ENCODE results near the gene ELL2.

ELL2 gene

GRCh38 chr5:95935553-95936100 is 26.0 kb downstream of the ELL2 start:
- Histone ChIP-seq H2BK15ac (ENCODE audit: low read length) (no peak overlapping the region), H3K27me3 (ENCODE audit: control insufficient read depth in 3 of 3, insufficient read depth in 3 of 3, low read depth in 1 of 3, low read length in 3 of 3) (no peaks in the 10 kb centered on the region), H3K4me3 (ENCODE audit: low read length in 2 of 2) (no peak overlapping the region), H2AK5ac (ENCODE audit: low read depth, low read length) (no peak overlapping the region), H3K36me3 (replicated peaks in 1 of 2; ENCODE audit: control insufficient read depth in 2 of 2, insufficient read depth in 2 of 2, low read length in 2 of 2) (no peaks in the 10 kb centered on the region), H2AFZ (ENCODE audit: low read length) (no peak overlapping the region), H4K91ac (ENCODE audit: low read depth, low read length, poor library complexity) (no peak overlapping the region), H3K27ac (replicated peaks; ENCODE audit: low read length) (no peak overlapping the region), H3K9me3 (replicated peaks in 1 of 2; ENCODE audit: control insufficient read depth in 2 of 2, insufficient read depth in 1 of 2, low read depth in 1 of 2, low read length in 2 of 2) (no peaks in the 10 kb centered on the region), H3K79me1 (ENCODE audit: low read depth, low read length) (no peaks in the 10 kb centered on the region), H3K23ac (ENCODE audit: low read depth, low read length, poor library complexity) (no peak overlapping the region), H3K9ac (ENCODE audit: low read depth, low read length, poor library complexity) (no peak overlapping the region), H3K4me1 (ENCODE audit: control insufficient read depth in 2 of 2, insufficient read depth in 1 of 2, low read depth in 1 of 2, low read length in 2 of 2) (peaks cover 0 to 3% of the 10 kb centered on the region in 2 donors), H2BK120ac (ENCODE audit: low read depth, low read length) (no peak overlapping the region), H2BK12ac (ENCODE audit: low read length) (no peak overlapping the region), H3K4ac (ENCODE audit: low read length) (no peak overlapping the region), H3K14ac (ENCODE audit: low read length) (no peak overlapping the region), H4K8ac (ENCODE audit: low read depth, low read length) (no peak overlapping the region), H3K4me2 (ENCODE audit: insufficient read depth, low read length, poor library complexity, severe bottlenecking) (no peak overlapping the region), H3K18ac (ENCODE audit: low read length) (no peak overlapping the region), H2BK5ac (ENCODE audit: low read length) (no peak overlapping the region)
- no CpG with 5 or more reads among the region's 2 CpGs for WGBS, 2 donors (ENCODE audit: extremely low coverage in 2 of 2, insufficient read length in 2 of 2, insufficient replicate concordance in 1 of 2)
- DNase-seq (ENCODE audit: low spot score): no peak

GRCh38 chr5:95934207-95934804 is 27.3 kb downstream of the ELL2 start:
- no peak overlapping the region for H3K4me2 ChIP-seq (ENCODE audit: insufficient read depth, low read length, poor library complexity, severe bottlenecking)
- no peak overlapping the region for H3K4me3 ChIP-seq (ENCODE audit: low read length in 2 of 2)
- no peaks in the 10 kb centered on the region for H3K79me1 ChIP-seq (ENCODE audit: low read depth, low read length)
- H3K18ac ChIP-seq (ENCODE audit: low read length): no peak overlapping the region
- no peak overlapping the region for H3K9ac ChIP-seq (ENCODE audit: low read depth, low read length, poor library complexity)
- no peak for DNase-seq (ENCODE audit: low spot score)
- H3K23ac ChIP-seq (ENCODE audit: low read depth, low read length, poor library complexity): no peak overlapping the region
- H3K14ac ChIP-seq (ENCODE audit: low read length): no peak overlapping the region
- no peak overlapping the region for H2AK5ac ChIP-seq (ENCODE audit: low read depth, low read length)
- H3K4me1 ChIP-seq (ENCODE audit: control insufficient read depth in 2 of 2, insufficient read depth in 1 of 2, low read depth in 1 of 2, low read length in 2 of 2): peaks cover 0 to 3% of the 10 kb centered on the region in 2 donors
- H2AFZ ChIP-seq (ENCODE audit: low read length): no peak overlapping the region
- no peak overlapping the region for H2BK12ac ChIP-seq (ENCODE audit: low read length)
- no peak overlapping the region for H4K8ac ChIP-seq (ENCODE audit: low read depth, low read length)
- no peaks in the 10 kb centered on the region for H3K36me3 ChIP-seq (replicated peaks in 1 of 2; ENCODE audit: control insufficient read depth in 2 of 2, insufficient read depth in 2 of 2, low read length in 2 of 2)
- no peak overlapping the region for H2BK120ac ChIP-seq (ENCODE audit: low read depth, low read length)
- H3K4ac ChIP-seq (ENCODE audit: low read length): no peak overlapping the region
- H3K9me3 ChIP-seq (replicated peaks in 1 of 2; ENCODE audit: control insufficient read depth in 2 of 2, insufficient read depth in 1 of 2, low read depth in 1 of 2, low read length in 2 of 2): no peaks in the 10 kb centered on the region
- no peak overlapping the region for H2BK15ac ChIP-seq (ENCODE audit: low read length)
- peak overlapping the region; percentile 5 for H3K27ac ChIP-seq (replicated peaks; ENCODE audit: low read length)
- H3K27me3 ChIP-seq (ENCODE audit: control insufficient read depth in 3 of 3, insufficient read depth in 3 of 3, low read depth in 1 of 3, low read length in 3 of 3): no peaks in the 10 kb centered on the region
- H4K91ac ChIP-seq (ENCODE audit: low read depth, low read length, poor library complexity): no peak overlapping the region
- no peak overlapping the region for H2BK5ac ChIP-seq (ENCODE audit: low read length)

GRCh38 chr5:95932941-95933340 is 28.7 kb downstream of the ELL2 start:
- no peaks in the 10 kb centered on the region for H3K9me3 ChIP-seq (replicated peaks in 1 of 2; ENCODE audit: control insufficient read depth in 2 of 2, insufficient read depth in 1 of 2, low read depth in 1 of 2, low read length in 2 of 2)
- H3K4me3 ChIP-seq (ENCODE audit: low read length in 2 of 2): no peak overlapping the region
- H2AFZ ChIP-seq (ENCODE audit: low read length): no peak overlapping the region
- no peak overlapping the region for H3K23ac ChIP-seq (ENCODE audit: low read depth, low read length, poor library complexity)
- H3K27ac ChIP-seq (replicated peaks; ENCODE audit: low read length): no peak overlapping the region
- no peak overlapping the region for H2BK12ac ChIP-seq (ENCODE audit: low read length)
- H2BK15ac ChIP-seq (ENCODE audit: low read length): no peak overlapping the region
- H3K27me3 ChIP-seq (ENCODE audit: control insufficient read depth in 3 of 3, insufficient read depth in 3 of 3, low read depth in 1 of 3, low read length in 3 of 3): no peaks in the 10 kb centered on the region
- no peak overlapping the region for H2BK5ac ChIP-seq (ENCODE audit: low read length)
- DNase-seq (ENCODE audit: low spot score): no peak
- no peak overlapping the region for H3K4ac ChIP-seq (ENCODE audit: low read length)
- no peak overlapping the region for H3K4me2 ChIP-seq (ENCODE audit: insufficient read depth, low read length, poor library complexity, severe bottlenecking)
- H2BK120ac ChIP-seq (ENCODE audit: low read depth, low read length): no peak overlapping the region
- no peaks in the 10 kb centered on the region for H3K36me3 ChIP-seq (replicated peaks in 1 of 2; ENCODE audit: control insufficient read depth in 2 of 2, insufficient read depth in 2 of 2, low read length in 2 of 2)
- peaks cover 0 to 3% of the 10 kb centered on the region in 2 donors for H3K4me1 ChIP-seq (ENCODE audit: control insufficient read depth in 2 of 2, insufficient read depth in 1 of 2, low read depth in 1 of 2, low read length in 2 of 2)
- no peaks in the 10 kb centered on the region for H3K79me1 ChIP-seq (ENCODE audit: low read depth, low read length)
- H4K8ac ChIP-seq (ENCODE audit: low read depth, low read length): no peak overlapping the region
- no CpG with 5 or more reads among the region's 4 CpGs for WGBS, 2 donors (ENCODE audit: extremely low coverage in 2 of 2, insufficient read length in 2 of 2, insufficient replicate concordance in 1 of 2)
- no peak overlapping the region for H3K9ac ChIP-seq (ENCODE audit: low read depth, low read length, poor library complexity)
- no peak overlapping the region for H3K14ac ChIP-seq (ENCODE audit: low read length)
- H4K91ac ChIP-seq (ENCODE audit: low read depth, low read length, poor library complexity): no peak overlapping the region
- no peak overlapping the region for H3K18ac ChIP-seq (ENCODE audit: low read length)
- no peak overlapping the region for H2AK5ac ChIP-seq (ENCODE audit: low read depth, low read length)

- H3K4me1 ChIP-seq (ENCODE audit: control insufficient read depth in 2 of 2, insufficient read depth in 1 of 2, low read depth in 1 of 2, low read length in 2 of 2): peaks cover 0 to 3% of the 10 kb centered on the region in 2 donors
- H2BK5ac ChIP-seq (ENCODE audit: low read length): no peak overlapping the region
- DNase-seq (ENCODE audit: low spot score): no peak
- no peak overlapping the region for H2AK5ac ChIP-seq (ENCODE audit: low read depth, low read length)
- H2BK120ac ChIP-seq (ENCODE audit: low read depth, low read length): no peak overlapping the region
- no peak overlapping the region for H3K9ac ChIP-seq (ENCODE audit: low read depth, low read length, poor library complexity)
- H2BK12ac ChIP-seq (ENCODE audit: low read length): no peak overlapping the region
- no peak overlapping the region for H3K4me2 ChIP-seq (ENCODE audit: insufficient read depth, low read length, poor library complexity, severe bottlenecking)
- H3K14ac ChIP-seq (ENCODE audit: low read length): no peak overlapping the region
- H3K4ac ChIP-seq (ENCODE audit: low read length): no peak overlapping the region
- WGBS, 2 donors (ENCODE audit: extremely low coverage in 2 of 2, insufficient read length in 2 of 2, insufficient replicate concordance in 1 of 2): no CpG with 5 or more reads among the region's 3 CpGs
- no peak overlapping the region for H3K4me3 ChIP-seq (ENCODE audit: low read length in 2 of 2)
- H3K18ac ChIP-seq (ENCODE audit: low read length): no peak overlapping the region
- no peak overlapping the region for H3K27ac ChIP-seq (replicated peaks; ENCODE audit: low read length)
- H3K23ac ChIP-seq (ENCODE audit: low read depth, low read length, poor library complexity): no peak overlapping the region
- H3K9me3 ChIP-seq (replicated peaks in 1 of 2; ENCODE audit: control insufficient read depth in 2 of 2, insufficient read depth in 1 of 2, low read depth in 1 of 2, low read length in 2 of 2): no peaks in the 10 kb centered on the region
- no peak overlapping the region for H2BK15ac ChIP-seq (ENCODE audit: low read length)
- no peak overlapping the region for H4K8ac ChIP-seq (ENCODE audit: low read depth, low read length)
- no peaks in the 10 kb centered on the region for H3K27me3 ChIP-seq (ENCODE audit: control insufficient read depth in 3 of 3, insufficient read depth in 3 of 3, low read depth in 1 of 3, low read length in 3 of 3)
- no peaks in the 10 kb centered on the region for H3K79me1 ChIP-seq (ENCODE audit: low read depth, low read length)
- no peak overlapping the region for H2AFZ ChIP-seq (ENCODE audit: low read length)
- no peaks in the 10 kb centered on the region for H3K36me3 ChIP-seq (replicated peaks in 1 of 2; ENCODE audit: control insufficient read depth in 2 of 2, insufficient read depth in 2 of 2, low read length in 2 of 2)
- H4K91ac ChIP-seq (ENCODE audit: low read depth, low read length, poor library complexity): no peak overlapping the region
These were observed 30.4 kb downstream of the ELL2 start for GRCh38 chr5:95931079-95931833.
